ENCODE measurements around the gene WDR91. TPM values are rescaled to one million over a fixed set of nuclear protein-coding genes. Genes with fewer than 3 reads are reported as not detected.

WDR91 gene
- total RNA-seq, 1 experiment from 2014 or later: 7.0 TPM

DNA sequence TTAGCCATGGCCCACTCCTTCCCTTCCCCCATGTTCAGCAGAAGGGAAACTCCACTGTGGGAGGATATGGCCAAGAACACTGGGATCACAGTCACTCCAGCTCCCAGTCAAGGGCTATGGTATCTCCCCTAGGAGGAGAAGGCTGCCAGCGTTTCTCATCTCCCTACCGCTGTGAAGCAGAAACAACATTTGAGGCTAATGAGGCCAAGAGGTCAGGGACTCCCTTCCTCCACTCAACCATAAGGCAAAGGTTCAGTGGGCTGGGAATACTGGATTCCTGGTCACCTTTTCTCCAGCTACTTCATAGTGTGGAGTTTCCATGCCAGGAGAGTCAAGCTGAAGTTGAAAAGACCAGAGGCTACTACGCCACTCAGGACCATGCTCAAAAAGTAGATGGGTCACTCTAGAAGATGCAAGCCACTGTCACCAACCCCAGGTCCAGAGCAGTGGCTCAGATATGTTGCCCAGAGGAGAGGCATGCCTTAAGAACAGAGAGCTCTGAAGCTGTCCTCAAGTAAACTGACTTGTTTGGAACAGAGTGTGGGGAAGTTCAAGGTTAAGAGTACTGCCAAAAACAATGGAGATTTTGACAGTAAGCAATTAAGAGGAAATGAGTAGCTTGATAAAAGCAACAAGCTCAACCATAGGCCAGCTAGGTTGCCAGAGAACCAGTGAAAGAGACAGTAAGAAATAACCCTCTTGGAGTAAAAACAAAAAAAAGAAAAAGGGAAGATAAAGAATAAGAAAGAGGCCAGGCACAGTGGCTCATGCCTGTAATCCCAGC, 67.2 kb downstream of the WDR91 start:
- no peaks in the 10 kb centered on the region for H3K9me3 ChIP-seq (ENCODE audit: low read depth, low read length, poor library complexity, severe bottlenecking)
- POLR2A ChIA-PET (ENCODE audit: low non-redundant PET): no interaction called here
- BruUV-seq (replicated peaks): no TSS peak
- H3K27me3 ChIP-seq (replicated peaks; ENCODE audit: insufficient read depth, low read depth, low read length, poor library complexity): no peaks in the 10 kb centered on the region
- H3K36me3 ChIP-seq (ENCODE audit: insufficient read depth, low read length, poor library complexity, severe bottlenecking): no peaks in the 10 kb centered on the region
- no peak for TF ChIP-seq EZH2 (IDR thresholded peaks at IDR 0.05; ENCODE audit: borderline replicate concordance, low read depth, low read length, poor library complexity, severe bottlenecking)
- TF ChIP-seq, protein P1, sequence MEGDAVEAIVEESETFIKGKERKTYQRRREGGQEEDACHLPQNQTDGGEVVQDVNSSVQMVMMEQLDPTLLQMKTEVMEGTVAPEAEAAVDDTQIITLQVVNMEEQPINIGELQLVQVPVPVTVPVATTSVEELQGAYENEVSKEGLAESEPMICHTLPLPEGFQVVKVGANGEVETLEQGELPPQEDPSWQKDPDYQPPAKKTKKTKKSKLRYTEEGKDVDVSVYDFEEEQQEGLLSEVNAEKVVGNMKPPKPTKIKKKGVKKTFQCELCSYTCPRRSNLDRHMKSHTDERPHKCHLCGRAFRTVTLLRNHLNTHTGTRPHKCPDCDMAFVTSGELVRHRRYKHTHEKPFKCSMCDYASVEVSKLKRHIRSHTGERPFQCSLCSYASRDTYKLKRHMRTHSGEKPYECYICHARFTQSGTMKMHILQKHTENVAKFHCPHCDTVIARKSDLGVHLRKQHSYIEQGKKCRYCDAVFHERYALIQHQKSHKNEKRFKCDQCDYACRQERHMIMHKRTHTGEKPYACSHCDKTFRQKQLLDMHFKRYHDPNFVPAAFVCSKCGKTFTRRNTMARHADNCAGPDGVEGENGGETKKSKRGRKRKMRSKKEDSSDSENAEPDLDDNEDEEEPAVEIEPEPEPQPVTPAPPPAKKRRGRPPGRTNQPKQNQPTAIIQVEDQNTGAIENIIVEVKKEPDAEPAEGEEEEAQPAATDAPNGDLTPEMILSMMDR (conservative IDR thresholded peaks at IDR 0.05; ENCODE audit: low read depth, low read length): no peak
- CTCF ChIA-PET: no interaction called here
- no peak overlapping the region for H3K27ac ChIP-seq (ENCODE audit: low read depth, low read length, poor library complexity, severe bottlenecking)
- intact Hi-C loops (cut with micrococcal nuclease; ENCODE audit: unreplicated experiment): no loop called here
- DNase-seq (ENCODE audit: low spot score): no peak
- no peak overlapping the region for H3K4me3 ChIP-seq (ENCODE audit: low read depth, low read length, poor library complexity, severe bottlenecking)
- H3K4me1 ChIP-seq (ENCODE audit: insufficient read depth, low read length, poor library complexity, severe bottlenecking): no peaks in the 10 kb centered on the region

Small RNA genes lying within 50 kb of the gene (microRNA-seq; reads per million reads assigned to microRNA genes)
- not detected for gene MIR6509

Other genes with a start within 250 kb of the WDR91 start
- gene AGBL3, start 225.0 kb downstream of the WDR91 start, total RNA-seq (2021): 2.4 and 2.9 TPM in 2 replicates
- not detected in 2 replicates for gene TMEM140, start 63.5 kb downstream of the WDR91 start, total RNA-seq (2021)
- 39.6 and 46.8 TPM in 2 replicates for gene CYREN, start 40.8 kb downstream of the WDR91 start, total RNA-seq (2021)
- not detected in 2 replicates for gene STRA8, start 22.3 kb upstream of the WDR91 start, total RNA-seq (2021)

All from A673 (cell line).